DND-41 (cell line): ENCODE data around the gene NPW.

Source experiments
- EZH2 ChIP-seq: IDR thresholded peaks from 3 replicates; pipeline ENCODE4 v1.6.1; 2012; ENCODE audit warnings: borderline replicate concordance, low read depth, mild to moderate bottlenecking, moderate library complexity, low read length, inconsistent platforms; ENCODE audit not compliant: severe bottlenecking
- TF ChIP-seq, protein P1 (sequence below): IDR thresholded peaks from 2 replicates; pipeline ENCODE4 v1.5.1; 2012; ENCODE audit warnings: borderline replicate concordance, low read length, moderate library complexity, mild to moderate bottlenecking; ENCODE audit not compliant: poor library complexity, severe bottlenecking; ENCODE audit errors: extremely low read depth

DNA sequence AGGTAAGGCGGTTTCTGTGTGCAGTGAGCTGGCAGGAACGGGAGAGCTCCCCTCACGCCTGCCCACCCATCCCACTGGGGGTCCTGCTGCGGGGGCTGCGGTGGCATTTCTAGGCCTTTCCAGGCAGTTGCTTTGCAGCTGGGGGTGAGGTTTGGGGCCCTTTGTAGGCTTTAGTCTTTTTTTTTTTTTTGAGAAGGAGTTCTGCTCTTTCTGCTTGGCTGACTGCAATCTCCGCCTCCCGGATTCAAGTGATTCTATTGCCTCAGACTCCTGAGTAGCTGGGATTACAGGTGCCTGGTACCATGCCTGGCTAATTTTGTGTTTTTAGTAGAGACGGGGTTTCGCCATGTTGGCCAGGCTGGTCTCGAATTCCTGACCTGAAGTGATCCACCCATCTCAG, 39.3 kb downstream of the NPW start:
- TF ChIP-seq, protein P1, sequence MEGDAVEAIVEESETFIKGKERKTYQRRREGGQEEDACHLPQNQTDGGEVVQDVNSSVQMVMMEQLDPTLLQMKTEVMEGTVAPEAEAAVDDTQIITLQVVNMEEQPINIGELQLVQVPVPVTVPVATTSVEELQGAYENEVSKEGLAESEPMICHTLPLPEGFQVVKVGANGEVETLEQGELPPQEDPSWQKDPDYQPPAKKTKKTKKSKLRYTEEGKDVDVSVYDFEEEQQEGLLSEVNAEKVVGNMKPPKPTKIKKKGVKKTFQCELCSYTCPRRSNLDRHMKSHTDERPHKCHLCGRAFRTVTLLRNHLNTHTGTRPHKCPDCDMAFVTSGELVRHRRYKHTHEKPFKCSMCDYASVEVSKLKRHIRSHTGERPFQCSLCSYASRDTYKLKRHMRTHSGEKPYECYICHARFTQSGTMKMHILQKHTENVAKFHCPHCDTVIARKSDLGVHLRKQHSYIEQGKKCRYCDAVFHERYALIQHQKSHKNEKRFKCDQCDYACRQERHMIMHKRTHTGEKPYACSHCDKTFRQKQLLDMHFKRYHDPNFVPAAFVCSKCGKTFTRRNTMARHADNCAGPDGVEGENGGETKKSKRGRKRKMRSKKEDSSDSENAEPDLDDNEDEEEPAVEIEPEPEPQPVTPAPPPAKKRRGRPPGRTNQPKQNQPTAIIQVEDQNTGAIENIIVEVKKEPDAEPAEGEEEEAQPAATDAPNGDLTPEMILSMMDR = no peak
- TF ChIP-seq EZH2 = no peak
